H1 (cell line): Measurements from ENCODE around the gene PCF11. TPM values are rescaled to one million over a fixed set of nuclear protein-coding genes. Genes with fewer than 3 reads are reported as not detected.

ENCODE experiments used
- CTCF ChIA-PET: fragments of 300-600 bp; sonication (Branson Sonifier 250); formaldehyde crosslinking; loops from one replicate; lab custom pipeline; 2021; ENCODE audit not compliant: partially characterized antibody; lab: Charles Lee
- POLR2A ChIA-PET: fragments of 300-600 bp; sonication (Branson Sonifier 250); formaldehyde crosslinking; loops from one replicate; lab custom pipeline; 2021; ENCODE audit warnings: inconsistent platforms; ENCODE audit not compliant: partially characterized antibody; lab: Charles Lee
- DNase-seq, 2 experiments: peaks; one replicate each; pipeline versions ENCODE4 v3.0.0 to v3.0.0-alpha.2; 2010 to 2022; ENCODE audit warnings: low spot score in 2 of 2, low read depth in 1 of 2, mixed read lengths in 1 of 2
- FAIRE-seq: peaks from 2 replicates; lab custom pipeline; 2011; peaks lifted over from hg19 to GRCh38; lab: Jason Lieb, UNC
- H2AFZ ChIP-seq: 2 replicates; pipeline ENCODE4 v1.8.1; 2012; ENCODE audit warnings: low read length, inconsistent platforms
- H2AK5ac ChIP-seq: 2 replicates; pipeline ENCODE4 v1.6.1; 2013; ENCODE audit warnings: low read depth, low read length
- H2BK120ac ChIP-seq: replicated peaks from 2 replicates; pipeline ENCODE3; 2013; ENCODE audit warnings: low read depth, low read length, inconsistent platforms
- H2BK12ac ChIP-seq: 2 replicates; pipeline ENCODE4 v1.6.1; 2013; ENCODE audit warnings: low read depth, low read length
- H2BK15ac ChIP-seq: 2 replicates; pipeline ENCODE4 v1.6.1; 2013; ENCODE audit warnings: low read length
- H2BK20ac ChIP-seq: 2 replicates; pipeline ENCODE4 v1.6.1; 2013; ENCODE audit warnings: low read length
- H2BK5ac ChIP-seq: 2 replicates; pipeline ENCODE4 v1.6.1; 2013; ENCODE audit warnings: low read depth, low read length
- H3K14ac ChIP-seq: 2 replicates; pipeline ENCODE4 v1.6.1; 2013; ENCODE audit warnings: inconsistent platforms; ENCODE audit not compliant: insufficient read length
- H3K18ac ChIP-seq: 2 replicates; pipeline ENCODE4 v1.6.1; 2013; ENCODE audit warnings: low read length; ENCODE audit errors: extremely low read depth
- H3K23ac ChIP-seq: 2 replicates; pipeline ENCODE4 v1.6.1; 2013; ENCODE audit warnings: inconsistent platforms; ENCODE audit not compliant: insufficient read length
- H3K23me2 ChIP-seq: 2 replicates; pipeline ENCODE4 v1.6.1; 2013; ENCODE audit warnings: low read depth, low read length
- H3K27ac ChIP-seq: 2 replicates; pipeline ENCODE4 v1.6.1; 2011; ENCODE audit warnings: low read depth, low read length, inconsistent platforms
- H3K27me3 ChIP-seq, 4 experiments: replicated peaks in 1 of 4; 1 replicate in 1 of 4; 2 replicates in 3 of 4; pipeline versions ENCODE4 v1.6.1 to v1.8.1; 2011 to 2013; ENCODE audit warnings: low read length in 3 of 4, mild to moderate bottlenecking in 3 of 4, inconsistent platforms in 2 of 4, mixed read lengths in 2 of 4, moderate library complexity in 1 of 4; ENCODE audit not compliant: control insufficient read depth in 3 of 4, insufficient read depth in 3 of 4; ENCODE audit errors: extremely low read depth in 1 of 4
- H3K36me3 ChIP-seq, 4 experiments: 2 replicates each; pipeline versions ENCODE4 v1.6.1 to v1.8.1; 2011 to 2013; ENCODE audit warnings: mild to moderate bottlenecking in 4 of 4, low read length in 3 of 4, moderate library complexity in 2 of 4, control low read depth in 1 of 4, inconsistent platforms in 1 of 4; ENCODE audit not compliant: insufficient read depth in 4 of 4, control insufficient read depth in 2 of 4
- H3K4ac ChIP-seq: replicated peaks from 2 replicates; pipeline ENCODE3; 2013; ENCODE audit warnings: low read length, low read depth, mixed read lengths, inconsistent platforms; ENCODE audit not compliant: insufficient read length
- H3K4me1 ChIP-seq, 4 experiments: replicated peaks in 1 of 4; 1 replicate in 1 of 4; 2 replicates in 3 of 4; pipeline versions ENCODE4 v1.6.1 to v1.8.1; 2011 to 2013; ENCODE audit warnings: low read length in 3 of 4, inconsistent platforms in 2 of 4, mixed read lengths in 1 of 4; ENCODE audit not compliant: insufficient read depth in 4 of 4, control insufficient read depth in 3 of 4
- H3K4me2 ChIP-seq, 2 experiments: 2 replicates each; pipeline versions ENCODE4 v1.6.1 to v1.8.1; 2011 to 2013; ENCODE audit warnings: low read depth in 2 of 2, low read length in 2 of 2, control low read depth in 1 of 2, inconsistent platforms in 1 of 2, mild to moderate bottlenecking in 1 of 2; ENCODE audit not compliant: insufficient read depth in 1 of 2
- H3K4me3 ChIP-seq, 4 experiments: fragments of 200-600, 300-600 bp in 1 of 4; sonication (generic), shearing (Covaris generic), sonication (Bioruptor Twin) in 1 of 4; 2 replicates each; pipeline versions ENCODE4 v1.5.1 to v1.8.1; 2011 to 2016; ENCODE audit warnings: low read length in 4 of 4, low read depth in 3 of 4, control low read depth in 2 of 4, inconsistent platforms in 2 of 4, mild to moderate bottlenecking in 2 of 4, mixed read lengths in 1 of 4, moderate library complexity in 1 of 4; ENCODE audit not compliant: insufficient read depth in 2 of 4; ENCODE audit errors: extremely low read depth in 1 of 4
- H3K56ac ChIP-seq: replicated peaks from 2 replicates; pipeline ENCODE3; 2013; ENCODE audit warnings: low read depth, mild to moderate bottlenecking, mixed read lengths, low read length, inconsistent platforms; ENCODE audit not compliant: insufficient read length
- H3K79me1 ChIP-seq: 2 replicates; pipeline ENCODE4 v1.6.1; 2013; ENCODE audit warnings: low read depth, low read length, control low read depth
- H3K79me2 ChIP-seq, 2 experiments: 2 replicates each; pipeline versions ENCODE4 v1.6.1 to v1.8.1; 2012 to 2013; ENCODE audit warnings: low read length in 2 of 2, mild to moderate bottlenecking in 2 of 2, inconsistent platforms in 1 of 2; ENCODE audit not compliant: insufficient read depth in 2 of 2, control insufficient read depth in 1 of 2
- H3K9ac ChIP-seq, 4 experiments: replicated peaks in 1 of 4; 1 replicate in 1 of 4; 2 replicates in 3 of 4; pipeline versions ENCODE4 v1.6.1 to v1.8.1; 2011 to 2013; ENCODE audit warnings: low read depth in 3 of 4, low read length in 3 of 4, control low read depth in 2 of 4, mild to moderate bottlenecking in 2 of 4, moderate library complexity in 2 of 4, inconsistent platforms in 1 of 4; ENCODE audit errors: extremely low read depth in 1 of 4
- H3K9me3 ChIP-seq, 2 experiments: 2 replicates each; pipeline versions ENCODE4 v1.6.1 to v1.8.1; 2012 to 2013; ENCODE audit warnings: mild to moderate bottlenecking in 2 of 2, moderate library complexity in 2 of 2, control low read depth in 1 of 2, inconsistent platforms in 1 of 2, low read depth in 1 of 2, low read length in 1 of 2, mixed read lengths in 1 of 2; ENCODE audit not compliant: insufficient read depth in 2 of 2
- H4K20me1 ChIP-seq, 2 experiments: replicated peaks in 1 of 2; 2 replicates each; pipeline versions ENCODE3 to v1.8.1; 2011 to 2013; ENCODE audit warnings: inconsistent platforms in 2 of 2, low read length in 2 of 2, mild to moderate bottlenecking in 1 of 2; ENCODE audit not compliant: insufficient read depth in 2 of 2, control insufficient read depth in 1 of 2
- H4K5ac ChIP-seq: 2 replicates; pipeline ENCODE4 v1.6.1; 2013; ENCODE audit warnings: low read length, low read depth, mixed read lengths, inconsistent platforms; ENCODE audit not compliant: insufficient read length
- H4K8ac ChIP-seq: 2 replicates; pipeline ENCODE4 v1.8.0; 2013; ENCODE audit warnings: mild to moderate bottlenecking, moderate library complexity, low read length, inconsistent platforms; ENCODE audit not compliant: insufficient read depth; ENCODE audit errors: extremely low read depth
- H4K91ac ChIP-seq: replicated peaks from 2 replicates; pipeline ENCODE3; 2013; ENCODE audit warnings: low read length, mixed read lengths, inconsistent platforms; ENCODE audit not compliant: insufficient read length
- ATF3 ChIP-seq: IDR thresholded peaks from 2 replicates; pipeline ENCODE4 v1.6.1; 2011; ENCODE audit warnings: low read depth, mild to moderate bottlenecking, low read length; ENCODE audit not compliant: insufficient read depth
- WGBS, 2 experiments: shearing (Covaris generic) in 1 of 2; methylation state at CpG; one replicate each; pipeline versions ENCODE4 v1.1.6 to v1.1.7; 2013 to 2015; ENCODE audit warnings: low lambda C conversion rate in 2 of 2, mixed read lengths in 2 of 2, inconsistent platforms in 1 of 2, low coverage in 1 of 2, missing lambda C conversion rate in 1 of 2; ENCODE audit not compliant: insufficient replicate concordance in 2 of 2, insufficient coverage in 1 of 2, insufficient read length in 1 of 2; ENCODE audit errors: extremely low coverage in 1 of 2, missing lambda C conversion rate in 1 of 2; 5-methylcytosine and 5-hydroxymethylcytosine counted together
- polyA plus RNA-seq, 7 experiments: library from polyadenylated mRNA; depleted of rRNA in 3 of 7; stranded (reverse) in 5 of 7; unstranded in 2 of 7; fragments of >200 nt in 5 of 7; fragments of 200-250 nt in 2 of 7; gene quantifications; 1 replicate in 5 of 7; 2 replicates in 1 of 7; 4 replicates in 1 of 7; pipeline versions ENCODE4 v1.2.1 to v1.2.3, GENCODE V29; 2011 to 2013; ENCODE audit warnings: missing spikeins in 2 of 7, mixed read lengths in 2 of 7
- total RNA-seq: library from RNA; stranded (reverse); fragmentation: NEBNext Ultra II Directional; extraction: Animal tissue kit (Norgen Biotek cat#: 25700); gene quantifications from 2 replicates; pipeline ENCODE4 v1.2.1, GENCODE V29; 2021

PCF11 gene
- total and polyA plus RNA-seq, 2 of the 8 experiments (the other 6 are each of a cell fraction or from before 2014, with no cell fraction given) = 25.1 to 47.7 TPM

DNA sequence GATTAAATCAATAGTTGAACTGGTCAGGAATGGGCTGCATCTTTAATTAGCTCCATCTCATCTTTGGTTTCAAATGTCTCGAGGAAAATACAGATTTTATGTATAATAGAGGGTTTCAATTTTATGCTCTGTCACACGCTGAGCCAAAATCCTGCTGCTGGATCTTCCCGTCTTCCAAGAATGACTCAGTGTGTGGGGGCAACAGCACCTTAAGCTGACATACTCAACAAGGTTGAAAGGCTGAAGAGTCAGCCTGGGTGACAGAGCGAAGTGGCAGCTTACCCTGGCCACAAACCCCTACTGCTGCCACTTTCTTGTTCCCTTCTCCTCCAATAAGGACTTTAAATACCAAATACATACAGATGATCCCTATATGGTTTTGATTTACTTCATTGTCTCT is 9.0 kb upstream of the PCF11 start:
- ChIA-PET POLR2A (interaction anchor here (1.8 kb wide), 1 partner anchor 8 kb away, joined by 8 read pairs; no protein-coding TSS in a partner anchor), CTCF (interaction anchor here (0.6 to 1.4 kb wide), 2 partner anchors 58 to 60 kb away, joined by 3 read pairs; no protein-coding TSS in a partner anchor)
- H2BK5ac ChIP-seq = no peak overlapping the region

More for the DNA sequence above, 9.0 kb upstream of the PCF11 start:
- Histone ChIP-seq H3K27me3 (no peaks in the 10 kb centered on the region), H4K5ac (no peak overlapping the region), H3K36me3 (no peaks in the 10 kb centered on the region), H3K9me3 (no peaks in the 10 kb centered on the region), H3K4me2 (no peak overlapping the region), H3K18ac (no peak overlapping the region), H3K9ac (no peak overlapping the region), H3K27ac (no peak overlapping the region), H3K4me3 (no peak overlapping the region), H3K23me2 (no peaks in the 10 kb centered on the region), H4K20me1 (no peaks in the 10 kb centered on the region), H2BK15ac (no peak overlapping the region), H2AK5ac (no peak overlapping the region), H3K79me1 (no peaks in the 10 kb centered on the region), H2BK20ac (no peak overlapping the region), H2AFZ (no peak overlapping the region), H3K4me1 (no peaks in the 10 kb centered on the region), H4K8ac (no peak overlapping the region), H2BK120ac (no peak overlapping the region), H3K4ac (no peak overlapping the region), H3K14ac (no peak overlapping the region), H2BK12ac (no peak overlapping the region), H3K23ac (no peak overlapping the region), H3K79me2 (no peaks in the 10 kb centered on the region), H4K91ac (no peak overlapping the region), H3K56ac (no peak overlapping the region)
- 87% methylated on average over 4 of the region's 4 CpGs; no CpG with 5 or more reads in 1 of the 2 experiments for WGBS, 2 experiments
- FAIRE-seq (no peak), DNase-seq (no peak)
- TF ChIP-seq ATF3 = no peak
